ENCODE data around the gene MRPL51. TPM values are rescaled to one million over a fixed set of nuclear protein-coding genes. Genes with fewer than 3 reads are reported as not detected.

MRPL51 gene
- total RNA-seq, 1 experiment from 2014 or later, result 456 TPM

DNA sequence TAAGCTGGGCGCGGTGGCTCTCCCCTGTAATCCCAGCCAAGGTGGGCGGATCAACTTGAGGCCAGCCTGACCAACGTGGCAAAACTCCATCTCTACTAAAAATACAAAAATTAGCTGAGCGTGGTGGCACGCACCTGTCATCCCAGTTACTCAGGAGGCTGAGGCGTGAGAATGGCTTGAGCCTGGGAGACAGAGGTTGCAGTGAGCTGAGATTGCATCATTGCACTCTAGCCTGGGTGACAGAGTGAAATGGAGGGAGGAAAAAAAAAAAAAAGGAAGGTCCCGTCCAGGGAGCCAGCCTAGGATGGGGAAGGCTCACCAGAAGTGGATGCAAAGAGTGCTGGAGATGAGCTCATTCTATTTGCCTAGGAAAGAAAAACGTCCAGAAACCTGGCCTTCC, 50.2 kb downstream of the MRPL51 start:
- no peak overlapping the region for H3K4me3 ChIP-seq
- TF ChIP-seq, protein P1, sequence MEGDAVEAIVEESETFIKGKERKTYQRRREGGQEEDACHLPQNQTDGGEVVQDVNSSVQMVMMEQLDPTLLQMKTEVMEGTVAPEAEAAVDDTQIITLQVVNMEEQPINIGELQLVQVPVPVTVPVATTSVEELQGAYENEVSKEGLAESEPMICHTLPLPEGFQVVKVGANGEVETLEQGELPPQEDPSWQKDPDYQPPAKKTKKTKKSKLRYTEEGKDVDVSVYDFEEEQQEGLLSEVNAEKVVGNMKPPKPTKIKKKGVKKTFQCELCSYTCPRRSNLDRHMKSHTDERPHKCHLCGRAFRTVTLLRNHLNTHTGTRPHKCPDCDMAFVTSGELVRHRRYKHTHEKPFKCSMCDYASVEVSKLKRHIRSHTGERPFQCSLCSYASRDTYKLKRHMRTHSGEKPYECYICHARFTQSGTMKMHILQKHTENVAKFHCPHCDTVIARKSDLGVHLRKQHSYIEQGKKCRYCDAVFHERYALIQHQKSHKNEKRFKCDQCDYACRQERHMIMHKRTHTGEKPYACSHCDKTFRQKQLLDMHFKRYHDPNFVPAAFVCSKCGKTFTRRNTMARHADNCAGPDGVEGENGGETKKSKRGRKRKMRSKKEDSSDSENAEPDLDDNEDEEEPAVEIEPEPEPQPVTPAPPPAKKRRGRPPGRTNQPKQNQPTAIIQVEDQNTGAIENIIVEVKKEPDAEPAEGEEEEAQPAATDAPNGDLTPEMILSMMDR (conservative IDR thresholded peaks at IDR 0.05), result no peak
- no peak for TF ChIP-seq EZH2 (IDR thresholded peaks at IDR 0.05; ENCODE audit: low read depth)
- H3K4me2 ChIP-seq, result no peak overlapping the region
- H3K4me1 ChIP-seq (replicated peaks; ENCODE audit: insufficient read depth), result no peaks in the 10 kb centered on the region
- H3K36me3 ChIP-seq (ENCODE audit: low read depth), result no peaks in the 10 kb centered on the region
- H3K27ac ChIP-seq, result no peak overlapping the region
- no peaks in the 10 kb centered on the region for H4K20me1 ChIP-seq (ENCODE audit: insufficient read depth)
- no peaks in the 10 kb centered on the region for H3K9me2 ChIP-seq (ENCODE audit: insufficient read depth)
- no TSS peak for BruUV-seq (replicated peaks)
- POLR2A ChIA-PET (ENCODE audit: unreplicated experiment), result interaction anchor here (0.5 to 0.8 kb wide), 2 partner anchors 91 to 95 kb away, joined by 5 to 7 read pairs; partner anchors contain the start of gene GAPDH
- CTCF ChIA-PET, result interaction anchor here (0.5 to 0.6 kb wide), 2 partner anchors 9 to 182 kb away, joined by 4 to 23 read pairs; no protein-coding TSS in a partner anchor
- DNase-seq, result no peak
- intact Hi-C loops (cut with micrococcal nuclease; ENCODE audit: unreplicated experiment), result no loop called here
- no peaks in the 10 kb centered on the region for H3K9me3 ChIP-seq (ENCODE audit: insufficient read depth, low read depth)
- H2AFZ ChIP-seq, result no peak overlapping the region
- H3F3A ChIP-seq (ENCODE audit: insufficient read depth, low read depth), result no peaks in the 10 kb centered on the region
- no peaks in the 10 kb centered on the region for H3K79me2 ChIP-seq (ENCODE audit: low read depth)
- no peaks in the 10 kb centered on the region for H3K27me3 ChIP-seq (ENCODE audit: insufficient read depth, low read depth)

Other genes with a start within 250 kb of the MRPL51 start
- gene PLEKHG6, start 182.6 kb downstream of the MRPL51 start, total RNA-seq (2021), result 86.5 and 89.9 TPM in 2 replicates
- gene TNFRSF1A, start 151.2 kb downstream of the MRPL51 start, total RNA-seq (2021), result 144 and 165 TPM in 2 replicates
- gene SCNN1A, start 117.7 kb downstream of the MRPL51 start, total RNA-seq (2021), result 460 and 549 TPM in 2 replicates
- gene LTBR, start 109.1 kb downstream of the MRPL51 start, total RNA-seq (2021), result 178 and 185 TPM in 2 replicates
- gene CD27, start 48.3 kb downstream of the MRPL51 start, total RNA-seq (2021), result not detected in 2 replicates
- 26.0 and 27.8 TPM in 2 replicates for gene TAPBPL, start 41.2 kb downstream of the MRPL51 start, total RNA-seq (2021)
- gene VAMP1, start 22.6 kb downstream of the MRPL51 start, total RNA-seq (2021), result 7.7 and 9.1 TPM in 2 replicates
- 220 and 266 TPM in 2 replicates for gene NCAPD2, start 840 bp upstream of the MRPL51 start, total RNA-seq (2021)
- 6,143 and 8,169 TPM in 2 replicates for gene GAPDH, start 41.3 kb upstream of the MRPL51 start, total RNA-seq (2021)
- gene IFFO1, start 62.8 kb upstream of the MRPL51 start, total RNA-seq (2021), result 0.65 and 0.70 TPM in 2 replicates
- gene NOP2, start 75.0 kb upstream of the MRPL51 start, total RNA-seq (2021), result 97.5 and 101 TPM in 2 replicates
- gene CHD4, start 114.1 kb upstream of the MRPL51 start, total RNA-seq (2021), result 359 and 373 TPM in 2 replicates
- 14.2 and 14.8 TPM in 2 replicates for gene LPAR5, start 142.7 kb upstream of the MRPL51 start, total RNA-seq (2021)
- gene ACRBP, start 154.2 kb upstream of the MRPL51 start, total RNA-seq (2021), result 4.2 and 6.1 TPM in 2 replicates
- 87.6 and 88.7 TPM in 2 replicates for gene ING4, start 169.9 kb upstream of the MRPL51 start, total RNA-seq (2021)
- 74.3 and 106 TPM in 2 replicates for gene ZNF384, start 196.1 kb upstream of the MRPL51 start, total RNA-seq (2021)
- gene PIANP, start 207.6 kb upstream of the MRPL51 start, total RNA-seq (2021), result not detected in 2 replicates
- 88.7 and 116 TPM in 2 replicates for gene COPS7A, start 230.8 kb upstream of the MRPL51 start, total RNA-seq (2021)

Data from PC-9 (cell line).